NCI-H2227 (cell line): Measurements from ENCODE around the gene DENND1A.

Experiments
- DNase-seq: peaks from one replicate; lab custom pipeline; 2025; ENCODE audit not compliant: unreplicated experiment; lab: John Stamatoyannopoulos, UW

The DENND1A gene

DNA sequence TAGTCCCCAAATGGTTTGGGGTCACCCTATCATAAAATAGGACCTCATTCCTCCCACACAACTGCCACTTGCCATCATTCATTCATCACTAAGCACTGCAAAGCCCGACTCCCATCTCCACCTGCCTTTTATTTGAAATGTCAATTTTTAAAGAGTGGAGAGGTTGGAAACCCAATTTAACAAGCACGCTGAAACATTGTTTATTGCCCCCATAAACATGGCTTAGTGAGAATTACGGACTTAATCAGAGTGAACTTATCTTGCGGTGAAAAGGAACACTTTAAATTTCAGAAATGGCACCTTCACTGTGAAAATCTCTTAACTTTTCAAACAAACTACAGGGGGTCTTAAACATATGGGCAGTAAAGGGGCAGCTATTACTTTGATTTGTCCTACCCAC lies 332.9 kb downstream of the DENND1A start:
- no peak for DNase-seq

DNA sequence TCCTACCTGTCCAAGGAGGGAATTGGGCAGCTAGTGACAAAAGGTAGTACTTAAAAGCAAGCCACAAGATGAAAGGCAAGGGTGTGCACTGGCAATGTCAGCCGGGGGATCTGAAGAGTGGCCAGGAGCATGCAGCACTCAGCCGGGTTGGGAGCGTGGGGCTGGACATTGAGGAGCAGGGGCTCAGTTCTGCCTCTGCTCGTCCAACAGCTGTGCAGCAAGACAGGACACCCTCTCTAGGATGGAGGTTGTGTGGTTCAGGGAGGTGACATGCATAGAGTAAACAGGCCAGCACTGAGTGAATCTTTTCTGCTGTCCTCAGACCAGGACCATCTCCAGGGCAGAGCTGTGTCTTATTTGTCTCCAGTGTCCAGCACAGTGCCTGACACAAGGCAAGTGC lies 338.6 kb downstream of the DENND1A start:
- DNase-seq, result no peak

DNA sequence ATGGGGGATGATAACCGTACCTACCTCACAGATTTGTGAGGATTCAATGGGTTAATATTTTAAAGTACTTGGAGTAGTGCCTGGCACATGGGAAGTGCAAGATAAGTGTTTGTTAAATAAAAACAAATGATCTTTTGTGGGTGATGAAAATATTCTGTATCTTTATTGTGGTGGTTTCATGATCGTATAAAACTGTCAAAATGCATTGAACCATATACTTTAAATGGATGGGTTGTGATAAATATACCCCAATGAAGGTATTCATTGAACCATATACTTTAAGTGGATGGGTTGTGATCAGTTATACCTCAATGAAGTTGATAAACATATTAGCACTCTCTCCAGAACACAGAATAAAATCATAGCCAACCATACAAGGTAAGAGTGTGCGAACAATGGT lies 339.4 kb downstream of the DENND1A start:
- no peak for DNase-seq

DNA sequence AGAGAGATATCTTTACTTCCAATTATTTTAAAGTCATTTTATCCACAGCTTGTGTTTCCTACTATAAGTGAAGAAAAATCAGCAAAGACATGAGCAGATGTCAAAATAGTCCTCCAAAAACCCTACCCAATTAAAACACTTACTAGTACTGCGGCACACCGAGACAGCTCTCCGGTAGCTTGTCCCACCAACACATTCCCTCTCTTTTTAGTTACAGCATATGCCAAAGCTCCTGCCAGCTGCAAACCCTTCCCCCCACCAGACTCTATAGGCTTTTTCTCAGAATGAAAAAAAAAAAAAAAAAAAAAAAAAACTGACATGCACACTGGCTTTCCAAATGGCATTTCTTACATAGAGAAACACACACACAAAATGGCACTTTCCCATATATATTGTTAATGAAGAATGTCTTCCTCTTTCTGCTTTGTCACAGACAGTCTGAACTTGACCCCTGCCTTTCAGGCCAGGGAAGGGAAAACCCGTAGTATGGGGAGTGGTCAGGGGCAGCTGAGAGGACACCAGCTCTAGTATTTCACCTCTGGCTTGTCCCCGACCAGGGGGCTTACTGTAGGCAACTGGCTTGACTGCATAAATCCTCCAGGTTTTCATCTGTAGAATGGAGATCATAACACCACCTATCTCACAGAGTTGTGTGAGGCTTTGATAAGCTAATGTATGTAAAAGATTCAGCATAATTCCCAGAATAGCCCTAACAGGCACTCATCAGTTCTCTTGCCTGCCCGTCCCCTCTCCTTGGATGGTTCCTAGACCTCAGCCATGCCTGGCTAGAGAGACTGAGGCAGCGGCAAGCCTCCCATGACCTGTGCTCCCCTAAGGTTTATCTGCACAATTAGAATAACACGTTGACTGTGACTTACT lies 340.3 kb downstream of the DENND1A start:
- DNase-seq, result no peak

DNA sequence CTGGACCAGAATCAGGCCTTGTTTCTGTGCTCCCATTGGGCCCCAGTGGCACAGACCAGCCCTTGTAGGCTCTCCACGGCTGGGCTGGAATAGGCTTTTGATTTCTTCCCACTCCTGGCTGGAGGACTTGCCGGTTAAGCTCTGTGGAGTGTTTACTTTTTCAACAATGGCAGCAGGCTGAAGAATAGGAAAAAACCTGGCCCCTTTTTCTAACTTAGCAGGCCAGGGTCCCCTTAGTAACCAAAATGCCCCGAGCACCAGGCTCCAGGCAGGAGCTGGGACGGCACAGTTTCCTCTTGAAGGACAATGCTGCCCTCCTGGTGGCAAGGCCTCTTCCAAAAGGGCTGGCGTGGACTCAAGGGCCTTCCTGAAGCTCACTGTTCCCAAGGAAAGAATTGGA lies 343.7 kb downstream of the DENND1A start:
- no peak for DNase-seq

DNA sequence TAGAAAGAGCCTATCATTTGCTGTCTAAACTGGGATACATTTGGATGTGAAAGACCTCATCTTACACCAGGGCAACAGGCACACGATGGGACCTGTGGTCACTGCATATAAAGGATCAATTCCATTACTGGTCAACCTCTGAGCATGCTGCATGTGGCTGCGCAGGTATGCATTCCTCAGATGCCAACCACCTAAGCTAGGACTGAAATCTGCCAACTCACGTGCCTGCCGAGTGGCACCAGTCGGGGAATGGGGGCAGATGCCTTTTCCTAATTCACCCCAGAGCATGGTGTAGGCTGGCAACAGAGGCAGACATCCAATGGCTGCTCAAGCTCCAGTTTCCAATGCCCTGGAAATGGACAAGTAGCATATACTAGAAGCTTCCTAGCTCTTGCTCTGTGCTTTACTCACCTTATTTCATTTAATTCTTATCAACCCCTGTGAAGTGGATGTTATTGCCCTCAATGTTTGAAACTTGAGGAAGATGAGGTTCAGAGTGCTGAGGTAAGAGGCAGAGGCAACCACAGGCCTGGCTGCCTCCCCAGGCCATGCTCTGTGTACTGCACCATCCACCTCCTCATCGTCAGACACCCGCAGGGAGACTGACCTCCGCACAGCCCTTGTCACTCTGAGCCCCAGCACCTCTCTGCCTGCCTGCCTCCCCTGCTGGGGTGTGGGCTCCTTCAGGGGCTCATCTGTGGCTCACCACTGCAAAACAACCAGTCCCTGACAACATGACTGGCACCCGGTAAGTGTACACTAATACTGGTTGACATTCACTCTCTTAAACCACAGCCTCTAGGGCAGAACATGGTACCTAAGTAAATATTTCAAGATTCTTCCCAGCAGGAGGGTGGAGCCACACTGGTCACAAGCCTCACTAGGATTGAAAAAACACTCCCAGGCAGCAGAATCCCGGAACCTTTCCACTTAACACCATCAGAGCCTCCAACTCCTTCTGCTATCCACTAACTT lies 345.4 kb downstream of the DENND1A start:
- peak; percentile 26 for DNase-seq

DNA sequence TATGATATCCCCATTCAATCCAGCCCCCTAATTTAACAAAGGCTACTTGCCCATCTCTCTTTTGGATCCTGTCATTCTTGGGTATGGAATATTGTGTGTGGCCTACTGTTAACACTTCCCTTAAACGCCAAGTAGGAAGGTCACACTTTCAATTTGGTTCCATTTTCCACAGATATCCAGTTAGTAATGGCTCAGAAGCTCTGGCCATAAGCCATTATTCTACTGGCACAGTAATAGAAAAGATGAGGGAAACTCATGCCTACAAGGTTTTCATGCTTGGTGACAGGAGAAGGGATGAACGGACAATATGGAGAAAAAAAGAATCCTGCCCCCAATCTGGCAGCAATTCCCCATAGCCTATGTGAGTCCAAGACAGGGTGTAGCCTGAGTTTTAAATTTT lies 346.3 kb downstream of the DENND1A start:
- DNase-seq, result no peak

DNA sequence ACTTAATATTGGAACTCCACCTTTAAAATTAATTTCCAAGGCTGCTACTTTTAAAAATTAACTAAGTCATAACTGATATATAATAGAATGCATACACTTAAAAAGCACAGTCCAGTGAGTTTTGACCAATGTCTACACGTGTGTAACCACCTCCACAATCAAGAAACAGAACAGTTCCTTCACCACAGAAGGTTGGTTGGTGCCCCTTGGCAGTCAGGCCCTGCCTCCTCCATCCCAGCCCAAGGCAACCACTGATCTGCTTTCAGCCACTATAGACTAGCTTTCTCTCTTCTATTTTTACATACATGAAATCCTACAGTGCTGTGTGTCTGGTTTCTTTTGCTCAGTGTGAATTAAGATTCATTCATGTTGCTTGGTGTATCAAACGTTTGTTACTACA lies 358.7 kb downstream of the DENND1A start:
- no peak for DNase-seq

DNA sequence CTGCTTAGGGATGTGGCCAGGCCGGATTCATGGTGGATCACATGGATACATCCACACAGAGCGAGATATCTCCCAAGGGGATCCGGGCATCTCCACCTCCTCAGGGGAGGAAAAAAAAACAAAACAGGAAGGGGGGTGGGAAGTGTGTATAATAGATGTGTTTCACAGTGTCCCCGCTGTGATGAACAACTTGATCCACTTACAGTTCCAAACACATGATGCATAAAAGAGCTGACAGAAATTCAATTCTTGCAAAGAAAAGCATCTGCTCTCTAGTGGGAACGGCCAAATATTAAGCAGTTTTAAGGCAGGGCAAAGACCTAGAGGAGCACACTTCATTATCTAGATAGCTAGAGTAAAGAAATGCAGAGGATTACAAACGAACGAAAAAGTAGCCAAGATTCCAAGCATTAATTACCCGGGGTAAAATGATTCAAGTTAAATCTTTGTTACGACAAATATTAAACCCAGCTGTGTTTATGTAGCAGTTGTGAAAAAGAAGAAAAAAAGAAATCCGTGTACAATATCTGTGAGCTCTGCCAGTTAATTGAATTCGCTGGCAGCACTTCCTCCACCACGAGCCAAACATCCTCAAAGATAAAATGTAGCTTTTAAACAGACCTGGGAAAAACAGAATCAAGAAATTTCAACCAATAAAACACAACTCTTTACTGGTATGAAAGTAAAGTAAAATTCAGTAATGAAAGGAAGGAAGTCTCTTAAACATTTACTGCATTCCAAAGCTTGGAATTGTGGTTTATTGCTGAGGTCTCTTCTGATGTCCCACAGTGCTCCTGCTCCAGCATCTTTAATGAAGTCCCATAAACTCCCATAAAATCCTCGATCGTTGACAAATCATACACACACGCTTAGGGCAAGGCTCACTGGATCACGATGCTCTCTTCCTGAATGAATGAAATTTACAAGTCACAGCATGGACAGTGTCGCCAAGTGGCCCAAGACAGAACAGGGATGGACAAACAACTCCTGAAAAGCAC lies 360.9 kb downstream of the DENND1A start:
- peak; percentile 70 for DNase-seq

DNA sequence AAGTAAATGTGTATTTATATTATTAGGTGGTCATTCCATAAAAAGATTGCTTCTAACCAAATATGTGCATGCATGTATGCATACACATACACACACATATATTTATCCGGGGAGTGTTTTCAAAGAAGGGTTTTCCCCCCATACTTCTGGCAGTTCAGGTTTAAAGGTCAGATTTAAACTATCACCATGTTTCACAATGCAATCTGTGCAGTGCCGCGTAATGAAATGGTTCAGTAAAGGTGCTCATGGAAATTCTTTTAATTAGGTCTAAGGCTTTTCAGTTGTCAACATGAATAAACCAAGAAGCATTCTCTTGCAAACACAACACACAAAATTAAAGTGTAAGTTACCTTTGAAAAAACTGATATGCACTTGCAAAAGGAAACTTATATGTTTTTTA lies 362.9 kb downstream of the DENND1A start:
- DNase-seq, result no peak

DNA sequence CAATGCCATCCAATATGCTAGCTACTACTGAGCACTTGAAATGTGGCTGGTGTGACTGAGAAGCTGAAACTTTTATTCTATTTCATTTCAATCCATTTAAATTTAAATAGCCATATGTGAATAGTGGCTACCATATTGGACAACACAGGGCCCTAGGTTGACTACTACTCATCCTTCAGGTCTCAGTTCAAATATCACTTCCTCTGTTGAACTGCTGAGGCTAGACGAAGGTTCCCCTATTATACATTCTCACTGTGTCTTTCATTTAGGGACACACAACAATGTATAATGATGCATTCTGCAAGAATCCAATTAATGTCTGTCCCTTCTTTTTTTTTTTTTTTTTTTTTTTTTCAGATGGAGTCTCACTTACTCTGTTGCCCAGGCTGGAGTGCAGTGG lies 365.3 kb downstream of the DENND1A start:
- DNase-seq, result no peak

DNA sequence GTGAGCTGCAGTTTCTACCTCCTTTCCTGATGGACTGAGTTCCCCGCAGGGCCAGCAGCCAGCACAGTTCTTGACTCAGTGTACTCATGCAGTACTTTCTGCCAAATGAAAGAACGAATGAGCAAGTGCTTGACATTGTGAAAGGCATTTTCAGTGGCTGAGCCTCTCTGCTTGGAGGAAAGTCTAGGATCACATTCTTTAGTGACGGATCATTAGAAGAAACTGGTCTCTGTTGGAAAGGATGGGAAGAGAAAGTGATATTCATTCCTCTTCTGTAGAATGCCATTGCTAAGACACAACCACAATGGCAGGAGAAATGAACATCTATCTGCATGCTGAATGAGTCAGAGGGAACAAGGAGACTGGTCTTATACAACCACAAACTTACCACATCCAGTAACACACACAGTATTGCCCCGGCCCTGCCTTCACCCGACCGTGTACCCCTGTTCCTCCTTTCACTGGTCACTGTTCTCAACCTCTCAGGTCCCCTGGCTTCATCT lies 367.0 kb downstream of the DENND1A start:
- DNase-seq, result no peak

DNA sequence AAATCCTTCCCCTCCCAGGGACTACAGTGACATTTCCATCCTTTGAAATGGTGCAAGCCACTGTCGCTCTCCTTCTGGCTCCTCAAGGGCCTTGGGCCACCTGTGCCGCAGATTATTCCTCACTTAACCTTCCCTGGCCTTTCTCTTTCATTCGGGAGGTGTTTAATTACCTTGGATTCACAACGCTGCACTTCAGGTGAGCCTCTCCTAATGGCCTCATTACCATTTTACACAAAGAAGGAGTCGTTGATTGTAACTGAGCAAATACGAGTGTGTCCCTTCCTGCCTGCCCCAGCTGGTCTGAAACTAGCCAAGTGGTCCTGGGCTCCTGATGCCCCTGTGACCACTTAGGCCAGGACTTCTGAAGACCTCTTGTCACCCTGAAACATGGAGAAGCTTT lies 368.9 kb downstream of the DENND1A start:
- no peak for DNase-seq

DNA sequence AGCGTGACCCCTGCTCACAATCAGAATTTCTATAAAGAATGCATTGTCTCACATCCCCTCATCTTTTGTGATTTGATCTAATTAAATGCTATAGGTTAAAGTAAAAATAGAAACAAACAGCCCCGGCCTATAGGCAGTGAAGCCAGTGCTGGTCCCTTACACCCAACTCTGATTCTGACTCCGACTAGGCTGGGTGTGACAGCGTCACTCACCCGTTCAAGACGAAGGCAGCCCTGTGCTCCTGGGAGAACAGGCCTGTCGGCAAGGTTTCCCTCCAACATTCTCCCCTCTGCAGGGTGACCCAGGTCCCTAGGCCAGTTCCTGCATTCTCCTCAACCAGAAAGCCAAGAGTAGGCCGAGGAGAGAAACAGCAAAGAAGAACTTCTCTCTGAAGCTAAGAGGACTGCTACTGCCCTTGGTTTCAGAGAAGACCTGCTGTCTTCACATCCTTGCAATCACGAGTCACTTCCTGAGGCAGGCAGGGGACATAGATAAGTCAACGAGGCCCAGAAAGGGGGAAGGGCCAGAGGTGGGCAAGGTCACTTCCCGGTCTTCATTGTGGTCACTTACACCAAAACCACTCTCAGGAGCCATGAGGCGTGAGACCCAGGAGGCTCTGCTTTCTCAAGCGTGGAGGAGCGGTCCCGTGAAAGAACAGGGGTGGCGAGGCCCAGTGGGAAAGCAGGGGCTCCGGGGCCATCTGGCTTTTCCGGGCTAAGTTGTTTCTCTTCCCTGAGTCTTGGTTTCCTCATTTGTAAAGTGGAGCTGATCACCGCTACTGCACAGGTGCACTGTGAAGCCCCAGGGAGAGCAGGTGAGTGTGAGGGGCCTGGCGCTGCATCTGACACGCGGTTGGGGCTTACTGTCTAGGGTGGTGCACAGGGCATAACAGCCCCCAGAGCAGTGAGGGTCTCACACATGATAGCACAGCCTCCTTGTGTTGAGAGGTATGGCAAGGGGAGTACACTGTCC lies 373.2 kb downstream of the DENND1A start:
- no peak for DNase-seq

DNA sequence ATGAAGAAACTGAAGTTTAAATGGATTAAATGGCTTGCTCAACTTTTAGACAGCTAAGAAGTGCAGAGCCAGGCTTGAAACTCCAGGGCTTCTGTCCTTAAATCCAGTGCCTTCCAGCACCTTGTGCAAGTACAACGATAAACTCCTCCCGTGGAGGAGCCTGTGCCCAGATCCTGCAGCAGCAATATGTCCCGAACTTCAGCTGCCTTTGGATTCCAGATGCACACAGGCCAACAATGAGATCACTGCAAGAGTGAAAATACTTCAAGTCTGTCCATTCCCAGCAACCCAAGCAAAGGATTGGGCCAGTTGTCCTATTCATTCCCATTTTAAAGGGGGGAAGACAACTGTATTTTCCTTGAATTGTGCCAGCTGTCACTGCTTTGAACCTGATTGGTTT lies 374.3 kb downstream of the DENND1A start:
- no peak for DNase-seq

DNA sequence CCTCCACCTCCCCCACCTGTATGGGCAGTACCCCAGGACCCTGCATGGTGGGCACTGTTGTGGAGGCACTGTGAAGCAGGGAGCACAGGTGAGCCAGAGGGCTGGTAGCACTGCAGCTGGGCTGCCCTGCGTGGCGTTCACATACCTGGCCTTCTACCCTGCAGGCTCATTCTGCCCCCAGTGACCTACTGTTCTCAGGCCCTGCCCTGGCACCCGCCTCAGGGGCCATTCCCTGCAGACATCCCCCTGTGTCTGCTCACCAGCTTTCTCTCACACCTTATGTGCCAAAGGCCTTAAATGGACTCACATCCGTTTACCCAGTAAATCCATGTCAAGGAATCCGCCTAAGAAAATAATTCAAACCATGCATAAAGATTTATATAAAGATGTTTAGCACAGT lies 377.4 kb downstream of the DENND1A start:
- no peak for DNase-seq

DNA sequence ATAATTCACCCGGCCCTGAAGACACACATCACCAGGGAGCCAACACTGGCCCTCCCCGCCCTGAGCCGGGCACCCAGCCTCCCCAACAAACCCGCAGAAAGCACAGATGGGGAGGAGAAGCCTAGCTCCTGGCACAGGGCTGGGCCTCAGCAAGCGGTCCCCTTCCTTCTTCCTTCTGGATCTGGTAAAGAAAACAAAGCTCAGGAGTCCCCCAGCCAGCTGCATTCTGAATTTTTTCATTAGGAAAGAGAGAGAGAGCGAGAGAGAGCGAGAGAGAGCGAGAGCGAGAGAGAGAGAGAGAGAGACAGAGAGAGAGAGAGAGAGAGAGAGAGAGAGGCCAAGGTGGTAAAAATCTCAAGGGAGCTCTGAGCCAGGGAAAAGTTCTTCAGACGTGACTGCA lies 378.2 kb downstream of the DENND1A start:
- DNase-seq, result no peak

DNA sequence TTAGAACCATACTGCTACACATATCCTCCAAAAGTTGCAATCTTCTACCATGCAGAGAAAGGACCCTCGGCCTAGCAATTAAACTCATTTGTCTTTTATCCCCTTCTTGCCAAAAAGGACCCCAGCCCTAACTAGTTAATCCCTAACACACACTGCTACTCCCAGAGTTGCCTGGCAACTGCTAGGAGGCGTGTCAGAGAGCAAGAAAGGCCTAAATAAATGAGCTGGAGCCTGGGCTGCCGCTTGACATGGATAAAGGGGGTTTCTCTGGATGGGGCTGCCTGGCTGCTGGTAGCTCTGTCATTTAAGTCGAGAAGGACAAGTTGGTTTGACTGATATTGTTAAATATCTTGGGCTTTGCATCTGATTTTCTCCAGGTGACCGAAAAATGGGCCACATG lies 379.1 kb downstream of the DENND1A start:
- peak; percentile 70 for DNase-seq

DNA sequence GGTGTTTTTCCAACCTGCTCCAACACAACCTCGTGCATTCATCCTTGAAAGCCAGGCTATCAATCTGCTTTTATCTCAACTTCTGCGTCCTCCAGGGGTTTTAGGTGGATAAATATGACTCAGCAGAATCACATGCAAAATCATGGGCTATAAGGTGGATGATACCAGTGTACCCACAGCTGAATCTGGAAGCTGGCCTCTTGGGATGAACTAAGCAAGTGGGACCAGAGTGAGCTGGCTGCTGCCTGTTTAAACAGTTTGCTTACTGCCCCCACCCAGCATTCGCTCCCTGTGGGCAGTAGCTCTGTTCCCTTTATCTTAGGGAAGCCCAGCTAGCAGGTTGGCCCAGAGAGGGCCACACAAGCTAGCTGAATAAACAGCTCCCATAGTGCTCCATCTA lies 379.9 kb downstream of the DENND1A start:
- DNase-seq, result peak; percentile 6
